Esophagus muscularis mucosa (tissue), 4 donors: ENCODE results near the gene ZNF565.

Source experiments
- EP300 ChIP-seq: sonication (generic); formaldehyde crosslinking; IDR thresholded peaks from one replicate; pipeline ENCODE4 v1.6.1; 2017; ENCODE audit warnings: antibody characterized with exemption
- POLR2AphosphoS5 ChIP-seq, 2 donors: sonication (generic); formaldehyde crosslinking; IDR thresholded peaks; one replicate each; pipeline ENCODE4 v1.6.1; 2017; ENCODE audit warnings: antibody characterized with exemption in 2 of 2
- TF ChIP-seq, protein P1 (sequence below), 3 experiments: fragments of 200-600 bp in 2 of 3; fragments of 450-650 bp in 1 of 3; sonication (generic) in 2 of 3; IDR thresholded peaks; one replicate each; pipeline ENCODE4 v1.5.1; 2017 to 2019; ENCODE audit warnings: antibody characterized with exemption in 3 of 3, mild to moderate bottlenecking in 2 of 3, moderate library complexity in 1 of 3

DNA sequence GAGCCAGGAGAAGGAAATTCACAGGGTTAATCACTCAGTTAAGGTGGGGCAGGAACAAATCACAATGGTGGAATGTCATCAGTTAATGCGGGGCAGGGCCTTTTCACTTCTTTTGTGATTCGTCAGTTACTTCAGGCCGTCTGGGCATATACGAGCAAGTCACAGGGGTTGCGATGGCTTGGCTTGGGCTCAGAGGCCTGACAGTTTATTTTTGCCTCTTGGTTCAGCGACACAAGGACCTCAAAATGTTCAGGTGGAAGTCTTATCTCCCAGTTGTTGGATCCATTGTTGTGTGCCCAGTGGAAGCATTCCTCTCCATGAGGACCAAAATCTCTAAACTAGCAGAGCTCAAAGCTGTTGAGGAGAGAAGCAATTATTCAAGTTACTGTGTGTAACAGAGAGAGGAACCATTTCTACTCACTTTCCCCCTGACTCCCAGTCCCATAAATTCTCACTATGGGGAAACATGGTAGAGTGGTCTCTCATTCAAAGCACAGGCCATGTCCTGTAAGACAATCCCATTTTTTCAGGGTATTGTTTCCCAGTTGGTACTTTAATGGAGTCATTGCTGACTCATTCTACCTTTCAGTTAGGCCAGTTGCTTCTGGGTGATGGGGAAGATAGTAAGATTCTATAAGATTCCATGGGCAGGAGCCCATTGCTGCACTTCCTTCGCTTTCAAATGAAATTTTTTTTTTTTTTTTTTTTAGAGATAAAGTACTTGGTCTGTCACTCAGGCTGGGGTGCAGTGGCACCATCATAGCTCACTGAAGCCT is 53.5 kb downstream of the ZNF565 start:
- TF ChIP-seq, protein P1, sequence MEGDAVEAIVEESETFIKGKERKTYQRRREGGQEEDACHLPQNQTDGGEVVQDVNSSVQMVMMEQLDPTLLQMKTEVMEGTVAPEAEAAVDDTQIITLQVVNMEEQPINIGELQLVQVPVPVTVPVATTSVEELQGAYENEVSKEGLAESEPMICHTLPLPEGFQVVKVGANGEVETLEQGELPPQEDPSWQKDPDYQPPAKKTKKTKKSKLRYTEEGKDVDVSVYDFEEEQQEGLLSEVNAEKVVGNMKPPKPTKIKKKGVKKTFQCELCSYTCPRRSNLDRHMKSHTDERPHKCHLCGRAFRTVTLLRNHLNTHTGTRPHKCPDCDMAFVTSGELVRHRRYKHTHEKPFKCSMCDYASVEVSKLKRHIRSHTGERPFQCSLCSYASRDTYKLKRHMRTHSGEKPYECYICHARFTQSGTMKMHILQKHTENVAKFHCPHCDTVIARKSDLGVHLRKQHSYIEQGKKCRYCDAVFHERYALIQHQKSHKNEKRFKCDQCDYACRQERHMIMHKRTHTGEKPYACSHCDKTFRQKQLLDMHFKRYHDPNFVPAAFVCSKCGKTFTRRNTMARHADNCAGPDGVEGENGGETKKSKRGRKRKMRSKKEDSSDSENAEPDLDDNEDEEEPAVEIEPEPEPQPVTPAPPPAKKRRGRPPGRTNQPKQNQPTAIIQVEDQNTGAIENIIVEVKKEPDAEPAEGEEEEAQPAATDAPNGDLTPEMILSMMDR (IDR thresholded peaks at IDR 0.05) = no peak
- TF ChIP-seq POLR2AphosphoS5 (IDR thresholded peaks at IDR 0.05) = no peak
- TF ChIP-seq EP300 = no peak
